HFFc6 (cell line): ENCODE results near the gene USP2. TPM values are rescaled to one million over a fixed set of nuclear protein-coding genes. Genes with fewer than 3 reads are reported as not detected.
A peak's percentile ranks its signal among the peaks of the same experiment; 100 is the strongest.

Source experiments
- DNase-seq: peaks from one replicate; pipeline ENCODE4 v3.0.0-alpha.2; 2018
- H3K27ac Mint-ChIP-seq: 2 replicates; pipeline ENCODE4 v1.8.0; 2020; ENCODE audit warnings: mild to moderate bottlenecking, mixed read lengths
- H3K27me3 Mint-ChIP-seq: 2 replicates; pipeline ENCODE4 v1.8.0; 2021; ENCODE audit warnings: mild to moderate bottlenecking, moderate library complexity, mixed read lengths; ENCODE audit not compliant: insufficient read depth
- H3K36me3 Mint-ChIP-seq: 2 replicates; pipeline ENCODE4 v1.8.0; 2021; ENCODE audit warnings: low read depth, mixed read lengths
- H3K4me1 Mint-ChIP-seq: 2 replicates; pipeline ENCODE4 v1.8.0; 2020; ENCODE audit warnings: low read depth, mixed read lengths
- H3K4me3 Mint-ChIP-seq: 2 replicates; pipeline ENCODE4 v1.8.0; 2020; ENCODE audit warnings: mild to moderate bottlenecking, moderate library complexity, mixed read lengths
- H3K9me3 Mint-ChIP-seq: 2 replicates; pipeline ENCODE4 v1.8.0; 2020; ENCODE audit warnings: mild to moderate bottlenecking, mixed read lengths
- CTCF ChIP-seq: fragments of 200-600 bp; sonication (generic); IDR thresholded peaks from 2 replicates; pipeline ENCODE4 v1.5.0; 2021; ENCODE audit warnings: antibody characterized with exemption, mild to moderate bottlenecking
- total RNA-seq, 6 experiments: library from RNA; stranded (reverse); fragmentation: NEBNext Ultra II Directional; extraction: Animal tissue kit (Norgen Biotek cat#: 25700); gene quantifications; 2 replicates in 1 of 6; 3 replicates in 5 of 6; pipeline ENCODE4 v1.2.3, GENCODE V29; 2021

USP2 gene
- total RNA-seq, 6 experiments from 2014 or later: 0.32 to 0.71 (median 0.49) TPM

GRCh38 chr11:119352857-119353260 is 28.6 kb downstream of the USP2 start:
- Mint-ChIP-seq H3K27ac (no peak overlapping the region), H3K27me3 (peaks cover 17% of the 10 kb centered on the region), H3K9me3 (no peaks in the 10 kb centered on the region), H3K4me1 (peaks cover 11% of the 10 kb centered on the region), H3K36me3 (no peaks in the 10 kb centered on the region), H3K4me3 (peak overlapping the region; percentile 13; the same call in 1 of the 2 replicates)
- no peak for TF ChIP-seq CTCF
- no peak for DNase-seq

GRCh38 chr11:119351232-119351631 is 30.3 kb downstream of the USP2 start:
- no peak for DNase-seq
- Mint-ChIP-seq H3K9me3 (no peaks in the 10 kb centered on the region), H3K4me1 (peaks cover 20% of the 10 kb centered on the region), H3K27me3 (peaks cover 27% of the 10 kb centered on the region), H3K36me3 (no peaks in the 10 kb centered on the region), H3K4me3 (no peak overlapping the region), H3K27ac (no peak overlapping the region)
- TF ChIP-seq CTCF: no peak

GRCh38 chr11:119350302-119350701 is 31.2 kb downstream of the USP2 start:
- no peak for DNase-seq
- H3K27ac Mint-ChIP-seq: no peak overlapping the region
- no peaks in the 10 kb centered on the region for H3K36me3 Mint-ChIP-seq
- H3K9me3 Mint-ChIP-seq: no peaks in the 10 kb centered on the region
- TF ChIP-seq CTCF: no peak
- peaks cover 28% of the 10 kb centered on the region for H3K27me3 Mint-ChIP-seq
- peaks cover 16% of the 10 kb centered on the region for H3K4me1 Mint-ChIP-seq
- H3K4me3 Mint-ChIP-seq: no peak overlapping the region

- Mint-ChIP-seq H3K36me3 (no peaks in the 10 kb centered on the region), H3K9me3 (no peaks in the 10 kb centered on the region), H3K4me1 (peaks cover 16% of the 10 kb centered on the region), H3K27ac (no peak overlapping the region), H3K4me3 (no peak overlapping the region), H3K27me3 (peaks cover 31% of the 10 kb centered on the region)
- no peak for TF ChIP-seq CTCF
- no peak for DNase-seq
These were observed 33.4 kb downstream of the USP2 start for GRCh38 chr11:119347940-119348605.

- peak; percentile 32 for DNase-seq
- peaks cover 34% of the 10 kb centered on the region for H3K27me3 Mint-ChIP-seq
- H3K4me3 Mint-ChIP-seq: no peak overlapping the region
- peaks cover 16% of the 10 kb centered on the region for H3K4me1 Mint-ChIP-seq
- no peaks in the 10 kb centered on the region for H3K36me3 Mint-ChIP-seq
- no peaks in the 10 kb centered on the region for H3K9me3 Mint-ChIP-seq
- TF ChIP-seq CTCF: no peak
- H3K27ac Mint-ChIP-seq: no peak overlapping the region
These were observed 34.2 kb downstream of the USP2 start for GRCh38 chr11:119347242-119347641.
